Body of pancreas (tissue), 4 donors: ENCODE data around the gene OR2G3. TPM values are rescaled to one million over a fixed set of nuclear protein-coding genes. Genes with fewer than 3 reads are reported as not detected.

Source experiments
- ATAC-seq: fragments of 150-250 bp; one replicate; pipeline ENCODE4 v1.9.1; 2016
- DNase-seq, 4 donors: peaks; one replicate each; pipeline ENCODE4 v3.0.0-alpha.2; 2019
- H3K27ac ChIP-seq, 4 donors: fragments of 200-600 bp; sonication (generic); 1 replicate in 3 of 4; 2 replicates in 1 of 4; pipeline versions ENCODE4 v1.5.1 to v1.6.1; 2016 to 2019; ENCODE audit warnings: mild to moderate bottlenecking in 1 of 4, mixed read lengths in 1 of 4, moderate library complexity in 1 of 4
- H3K27me3 ChIP-seq, 2 donors: fragments of 200-600 bp; sonication (generic); one replicate each; pipeline ENCODE4 v1.6.0; 2016; ENCODE audit warnings: mild to moderate bottlenecking in 1 of 2
- H3K36me3 ChIP-seq, 2 donors: fragments of 200-600 bp; sonication (generic); replicated peaks in 1 of 2; 2 replicates each; pipeline ENCODE4 v1.5.1; 2016; ENCODE audit warnings: low read depth in 2 of 2; ENCODE audit not compliant: insufficient read depth in 1 of 2
- H3K4me1 ChIP-seq: fragments of 200-600 bp; sonication (generic); one replicate; pipeline ENCODE4 v1.6.0; 2016
- H3K4me3 ChIP-seq, 2 donors: fragments of 200-600 bp; sonication (generic); 1 replicate in 1 of 2; 2 replicates in 1 of 2; pipeline ENCODE4 v1.5.1; 2016 to 2019
- H3K9me3 ChIP-seq, 3 donors: fragments of 200-600 bp; sonication (generic); 1 replicate in 2 of 3; 2 replicates in 1 of 3; pipeline ENCODE4 v1.5.1; 2016
- CTCF ChIP-seq, 7 experiments: fragments of 450-650 bp in 4 of 7; fragments of 200-600 bp in 3 of 7; sonication (generic) in 3 of 7; IDR thresholded peaks; one replicate each; pipeline ENCODE4 v1.5.1; 2016 to 2019; ENCODE audit warnings: antibody characterized with exemption in 7 of 7
- POLR2A ChIP-seq, 3 donors: fragments of 450-650 bp; IDR thresholded peaks; one replicate each; pipeline ENCODE4 v1.6.1; 2016; ENCODE audit warnings: antibody characterized with exemption in 3 of 3, mild to moderate bottlenecking in 2 of 3
- WGBS, 2 donors: methylation state at CpG; one replicate each; pipeline ENCODE4 v1.1.5; 2017; 5-methylcytosine and 5-hydroxymethylcytosine counted together
- intact Hi-C: fragments of 100-400 bp; cut with DNase I; formaldehyde crosslinking; loops from one replicate; pipeline ENCODE4 v1.15.1; 2023
- small RNA-seq: library from RNA; depleted of rRNA; stranded (forward); fragments of <200 nt; gene quantifications from one replicate; pipeline ENCODE3, GENCODE V24; 2016
- total RNA-seq, 2 donors: library from RNA; depleted of rRNA; stranded (reverse); fragments of >200 nt; gene quantifications; one replicate each; pipeline ENCODE4 v1.1.0, GENCODE V29; 2016

Gene OR2G3
- total RNA-seq, 2 donors from 2014 or later = not detected

- H3K9me3 ChIP-seq = no peaks in the 10 kb centered on the region
- intact Hi-C loops = no loop called here
- H3K36me3 ChIP-seq = no peaks in the 10 kb centered on the region
- ATAC-seq = no peak
- H3K4me1 ChIP-seq = no peaks in the 10 kb centered on the region
- H3K4me3 ChIP-seq = no peak overlapping the region
- no peak for DNase-seq
- H3K27me3 ChIP-seq = no peaks in the 10 kb centered on the region
- 47 to 77% methylated on average over 5 of the region's 5 CpGs for WGBS, 2 donors
- no peak overlapping the region for H3K27ac ChIP-seq
- TF ChIP-seq CTCF (IDR thresholded peaks at IDR 0.05) (no peak), POLR2A (IDR thresholded peaks at IDR 0.05) (no peak)
Observed at GRCh38 chr1:247642742-247643141, 37.4 kb downstream of the OR2G3 start.

- H3K27me3 ChIP-seq = no peaks in the 10 kb centered on the region
- no peak for TF ChIP-seq POLR2A (IDR thresholded peaks at IDR 0.05)
- TF ChIP-seq CTCF (IDR thresholded peaks at IDR 0.05) = no peak
- H3K36me3 ChIP-seq = no peaks in the 10 kb centered on the region
- ATAC-seq = no peak
- H3K27ac ChIP-seq = no peak overlapping the region
- no peaks in the 10 kb centered on the region for H3K4me1 ChIP-seq
- WGBS, 2 donors = 55 to 75% methylated on average over 4 of the region's 4 CpGs
- no peaks in the 10 kb centered on the region for H3K9me3 ChIP-seq
- H3K4me3 ChIP-seq = no peak overlapping the region
- intact Hi-C loops = no loop called here
- no peak for DNase-seq
Observed at GRCh38 chr1:247646867-247647266, 41.5 kb downstream of the OR2G3 start.

- WGBS, 2 donors = 3 to 5% methylated on average over 2 of the region's 2 CpGs
- ATAC-seq (peak; percentile 27), DNase-seq (peak; percentile 30 to 53 (median 40))
- no peaks in the 10 kb centered on the region for H3K27me3 ChIP-seq
- H3K4me1 ChIP-seq = no peaks in the 10 kb centered on the region
- H3K27ac ChIP-seq = no peak overlapping the region
- intact Hi-C loops = no loop called here
- no peak for TF ChIP-seq POLR2A (IDR thresholded peaks at IDR 0.05)
- TF ChIP-seq CTCF (IDR thresholded peaks at IDR 0.05) = no peak
- no peaks in the 10 kb centered on the region for H3K36me3 ChIP-seq
- no peaks in the 10 kb centered on the region for H3K9me3 ChIP-seq
- no peak overlapping the region for H3K4me3 ChIP-seq
Observed at GRCh38 chr1:247647864-247648263, 42.5 kb downstream of the OR2G3 start.

DNA sequence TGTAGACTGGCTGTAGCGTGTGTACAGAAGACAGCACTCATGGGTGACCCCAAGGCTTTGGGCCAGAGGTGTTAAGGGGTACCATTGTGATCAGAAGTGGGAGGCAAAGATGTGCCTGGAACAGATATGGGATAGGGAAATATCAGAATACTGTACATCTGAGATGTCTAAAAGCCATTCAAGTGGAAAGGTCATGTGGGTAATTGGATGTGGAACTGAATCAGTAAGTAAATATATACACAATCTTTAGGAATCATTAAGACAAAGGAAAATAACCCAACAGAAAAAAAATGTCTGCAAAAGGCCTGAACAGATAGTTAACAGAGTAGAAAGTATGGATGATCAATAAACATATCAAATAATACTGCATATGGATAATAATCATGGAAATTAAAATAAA, 47.7 kb downstream of the OR2G3 start:
- Histone ChIP-seq H3K27me3 (no peaks in the 10 kb centered on the region), H3K27ac (no peak overlapping the region), H3K9me3 (no peaks in the 10 kb centered on the region), H3K36me3 (no peaks in the 10 kb centered on the region), H3K4me3 (no peak overlapping the region), H3K4me1 (no peaks in the 10 kb centered on the region)
- DNase-seq (no peak), ATAC-seq (no peak)
- 66 to 74% methylated on average over 1 of the region's 1 CpG for WGBS, 2 donors
- TF ChIP-seq POLR2A (IDR thresholded peaks at IDR 0.05) = no peak
- TF ChIP-seq CTCF (IDR thresholded peaks at IDR 0.05) = no peak
- intact Hi-C loops = no loop called here

Small RNAs within 50 kb of the gene (small RNA-seq; reads per million reads assigned to genes)
- not detected for gene RF00026

Other genes with a start within 250 kb of the OR2G3 start
- gene NLRP3, start 189.4 kb upstream of the OR2G3 start, total RNA-seq = 1 to 10 TPM in 1 of 2 donors, under 1 TPM in 1; 0.26 to 1.6 TPM
- gene OR2B11, start 147.5 kb upstream of the OR2G3 start, total RNA-seq = not detected
- not detected for gene OR2C3, start 69.1 kb upstream of the OR2G3 start, total RNA-seq
- gene GCSAML, start 56.5 kb upstream of the OR2G3 start, total RNA-seq = under 1 TPM in 1 of 2 donors, not detected in 1; 0.66 TPM
- not detected for gene OR2G2, start 17.2 kb upstream of the OR2G3 start, total RNA-seq
- not detected for gene OR13G1, start 74.2 kb downstream of the OR2G3 start, total RNA-seq
- not detected for gene OR6F1, start 111.1 kb downstream of the OR2G3 start, total RNA-seq
- 1 to 10 TPM in 1 of 2 donors, not detected in 1; 1.3 TPM for gene OR14K1, start 133.0 kb downstream of the OR2G3 start, total RNA-seq
- not detected for gene OR14A2, start 142.6 kb downstream of the OR2G3 start, total RNA-seq
- not detected for gene OR1C1, start 155.0 kb downstream of the OR2G3 start, total RNA-seq
- not detected for gene OR14A16, start 218.5 kb downstream of the OR2G3 start, total RNA-seq
- not detected for gene OR11L1, start 236.3 kb downstream of the OR2G3 start, total RNA-seq